DND-41 (cell line): ENCODE results near the gene SERPINI2.

Experiments
- EZH2 ChIP-seq: IDR thresholded peaks from 3 replicates; pipeline ENCODE4 v1.6.1; 2012; ENCODE audit warnings: borderline replicate concordance, low read depth, mild to moderate bottlenecking, moderate library complexity, low read length, inconsistent platforms; ENCODE audit not compliant: severe bottlenecking
- TF ChIP-seq, protein P1 (sequence below): IDR thresholded peaks from 2 replicates; pipeline ENCODE4 v1.5.1; 2012; ENCODE audit warnings: borderline replicate concordance, low read length, moderate library complexity, mild to moderate bottlenecking; ENCODE audit not compliant: poor library complexity, severe bottlenecking; ENCODE audit errors: extremely low read depth

- TF ChIP-seq, protein P1, sequence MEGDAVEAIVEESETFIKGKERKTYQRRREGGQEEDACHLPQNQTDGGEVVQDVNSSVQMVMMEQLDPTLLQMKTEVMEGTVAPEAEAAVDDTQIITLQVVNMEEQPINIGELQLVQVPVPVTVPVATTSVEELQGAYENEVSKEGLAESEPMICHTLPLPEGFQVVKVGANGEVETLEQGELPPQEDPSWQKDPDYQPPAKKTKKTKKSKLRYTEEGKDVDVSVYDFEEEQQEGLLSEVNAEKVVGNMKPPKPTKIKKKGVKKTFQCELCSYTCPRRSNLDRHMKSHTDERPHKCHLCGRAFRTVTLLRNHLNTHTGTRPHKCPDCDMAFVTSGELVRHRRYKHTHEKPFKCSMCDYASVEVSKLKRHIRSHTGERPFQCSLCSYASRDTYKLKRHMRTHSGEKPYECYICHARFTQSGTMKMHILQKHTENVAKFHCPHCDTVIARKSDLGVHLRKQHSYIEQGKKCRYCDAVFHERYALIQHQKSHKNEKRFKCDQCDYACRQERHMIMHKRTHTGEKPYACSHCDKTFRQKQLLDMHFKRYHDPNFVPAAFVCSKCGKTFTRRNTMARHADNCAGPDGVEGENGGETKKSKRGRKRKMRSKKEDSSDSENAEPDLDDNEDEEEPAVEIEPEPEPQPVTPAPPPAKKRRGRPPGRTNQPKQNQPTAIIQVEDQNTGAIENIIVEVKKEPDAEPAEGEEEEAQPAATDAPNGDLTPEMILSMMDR, result no peak
- TF ChIP-seq EZH2, result no peak
These were observed 15.7 kb upstream of the SERPINI2 start for GRCh38 chr3:167489571-167489970.
